NT2/D1 (cell line): ENCODE measurements around the gene GJA5.

Experiments
- SUZ12 ChIP-seq: IDR thresholded peaks from 2 replicates; pipeline ENCODE4 v1.6.1; 2011; ENCODE audit not compliant: insufficient read length, insufficient read depth; ENCODE audit errors: extremely low read depth
- YY1 ChIP-seq: IDR thresholded peaks from 2 replicates; pipeline ENCODE4 v1.6.1; 2011; ENCODE audit not compliant: insufficient read length, insufficient read depth
- ZNF274 ChIP-seq: IDR thresholded peaks from 2 replicates; pipeline ENCODE4 v1.6.1; 2011; ENCODE audit warnings: mild to moderate bottlenecking, low read depth, low read length

DNA sequence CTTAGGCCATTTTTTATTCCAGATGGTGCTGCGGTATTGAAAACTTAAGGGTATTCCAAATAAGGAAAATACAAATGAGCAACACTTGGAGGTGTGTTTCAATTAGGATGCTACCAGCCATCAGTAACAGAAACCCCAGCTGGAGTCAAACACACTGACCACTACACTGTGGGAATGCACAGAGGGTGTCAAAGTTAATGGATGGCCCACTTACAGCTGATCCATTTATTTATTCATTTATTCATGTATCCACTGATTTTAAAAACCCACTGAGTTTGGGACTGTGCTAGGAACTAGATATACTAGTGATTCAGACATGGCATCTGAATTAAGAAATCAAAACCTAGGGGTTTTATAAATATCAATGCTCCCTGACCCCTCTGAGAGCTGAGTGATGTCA lies 24.5 kb upstream of the GJA5 start:
- TF ChIP-seq YY1 (no peak), ZNF274 (no peak), SUZ12 (no peak)
